Activated naive CD4-positive, alpha-beta T cell treated with anti-CD3 and anti-CD28 coated beads, Interleukin-2, amount 10 ng/mL, durations not matched to agents 7 days and 5 days (primary cell): ENCODE results near the gene PKD2L1.
A peak's percentile ranks its signal among the peaks of the same experiment; 100 is the strongest.
"Not testable (repeated sequence)": the region's sequence is repeated elsewhere in the genome, so short reads cannot be mapped to it uniquely, and the experiment has no call there.

Experiments used
- CTCF ChIA-PET: fragments of 350-600 bp; sonication (Branson Sonifier 250); formaldehyde crosslinking; loops from one replicate; lab custom pipeline; 2021; ENCODE audit warnings: antibody characterized with exemption; lab: Charles Lee
- DNase-seq: peaks from one replicate; pipeline ENCODE4 v3.0.0-alpha.2; 2020
- H3K27ac Mint-ChIP-seq: one replicate; pipeline ENCODE4 v1.8.0; 2021; ENCODE audit warnings: mild to moderate bottlenecking, moderate library complexity, mixed read lengths
- H3K27me3 Mint-ChIP-seq: one replicate; pipeline ENCODE4 v1.8.0; 2021; ENCODE audit warnings: mild to moderate bottlenecking, mixed read lengths
- H3K36me3 Mint-ChIP-seq: one replicate; pipeline ENCODE4 v1.8.0; 2021; ENCODE audit warnings: mixed read lengths
- H3K4me1 Mint-ChIP-seq: one replicate; pipeline ENCODE4 v1.8.0; 2021; ENCODE audit warnings: mixed read lengths
- H3K4me3 Mint-ChIP-seq: one replicate; pipeline ENCODE4 v1.8.0; 2021; ENCODE audit warnings: mild to moderate bottlenecking, moderate library complexity, mixed read lengths
- H3K9me3 Mint-ChIP-seq: one replicate; pipeline ENCODE4 v1.8.0; 2021; ENCODE audit warnings: mixed read lengths

Gene PKD2L1

DNA sequence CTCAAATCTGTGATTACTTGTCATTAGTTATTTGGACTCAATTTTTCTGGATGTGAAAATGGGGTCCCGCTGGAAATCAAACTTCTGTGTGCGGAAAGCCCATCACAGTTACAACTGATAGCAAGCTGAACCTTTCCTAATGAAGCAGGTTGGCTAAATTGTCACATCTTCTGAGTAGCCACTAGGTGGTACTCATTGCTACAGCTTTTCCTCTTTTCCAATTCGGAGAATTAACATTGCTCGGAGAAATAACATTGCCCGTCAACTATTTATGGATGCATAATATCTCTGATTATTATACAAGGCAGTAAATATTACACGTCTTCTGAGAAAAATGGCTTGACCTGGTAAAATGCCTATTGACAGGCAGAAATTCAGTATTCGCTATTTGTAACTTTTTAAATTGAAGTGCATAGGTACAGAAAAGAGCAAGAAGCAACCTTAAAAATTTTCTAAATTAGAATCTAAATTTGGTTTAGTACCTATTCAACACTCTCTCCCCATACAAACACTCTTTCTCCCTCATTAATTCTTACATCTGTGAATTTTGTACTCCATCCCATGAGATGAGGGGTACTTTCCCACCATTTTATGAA lies 26.2 kb downstream of the PKD2L1 start:
- Mint-ChIP-seq H3K9me3 (no peaks in the 10 kb centered on the region), H3K4me3 (no peak overlapping the region), H3K27ac (no peak overlapping the region), H3K36me3 (no peaks in the 10 kb centered on the region), H3K4me1 (no peaks in the 10 kb centered on the region), H3K27me3 (peaks cover 69% of the 10 kb centered on the region)
- DNase-seq = no peak
- CTCF ChIA-PET = interaction anchor here (0.6 to 2.5 kb wide), 10 partner anchors 8 to 262 kb away, joined by 3 to 16 read pairs (median 4); no protein-coding TSS in a partner anchor

- H3K4me3 Mint-ChIP-seq, H3K9me3 Mint-ChIP-seq, H3K36me3 Mint-ChIP-seq, DNase-seq, CTCF ChIA-PET, H3K27ac Mint-ChIP-seq, H3K4me1 Mint-ChIP-seq: not testable (repeated sequence)
- H3K27me3 Mint-ChIP-seq = peaks cover 66% of the 10 kb centered on the region
Measured at GRCh38 chr10:100301123-100301522, 28.9 kb downstream of the PKD2L1 start.

GRCh38 chr10:100297242-100297641 lies 32.8 kb downstream of the PKD2L1 start:
- no peak for DNase-seq
- H3K9me3 Mint-ChIP-seq = no peaks in the 10 kb centered on the region
- H3K27ac Mint-ChIP-seq = no peak overlapping the region
- CTCF ChIA-PET = interaction anchor here (1.5 kb wide), 1 partner anchor 9 kb away, joined by 3 read pairs; no protein-coding TSS in a partner anchor
- peaks cover 71% of the 10 kb centered on the region for H3K27me3 Mint-ChIP-seq
- H3K4me3 Mint-ChIP-seq = no peak overlapping the region
- no peaks in the 10 kb centered on the region for H3K36me3 Mint-ChIP-seq
- H3K4me1 Mint-ChIP-seq = no peaks in the 10 kb centered on the region

DNA sequence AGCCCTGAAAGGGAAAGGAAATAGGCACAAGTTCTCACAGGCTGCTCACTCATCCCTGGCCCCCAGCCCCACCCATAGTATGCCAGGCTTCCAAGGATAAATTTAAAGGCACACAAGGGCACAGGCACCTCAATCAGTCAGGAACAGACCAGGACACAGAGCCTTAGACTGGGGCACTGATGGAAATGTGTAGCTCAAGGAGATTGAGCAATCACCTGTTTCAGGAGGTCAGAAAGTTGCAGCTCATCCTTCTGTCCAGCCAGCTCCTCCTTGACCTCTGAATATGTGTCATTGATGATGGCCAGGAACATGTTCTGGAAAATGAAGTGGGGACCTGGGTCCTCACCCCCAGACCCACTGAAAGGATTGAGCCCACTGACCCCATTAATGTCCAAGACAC lies 37.0 kb downstream of the PKD2L1 start:
- H3K4me3 Mint-ChIP-seq = no peak overlapping the region
- no peak for DNase-seq
- peaks cover 68% of the 10 kb centered on the region for H3K27me3 Mint-ChIP-seq
- H3K9me3 Mint-ChIP-seq = no peaks in the 10 kb centered on the region
- no peaks in the 10 kb centered on the region for H3K4me1 Mint-ChIP-seq
- no peak overlapping the region for H3K27ac Mint-ChIP-seq
- CTCF ChIA-PET = no interaction called here
- H3K36me3 Mint-ChIP-seq = no peaks in the 10 kb centered on the region

DNA sequence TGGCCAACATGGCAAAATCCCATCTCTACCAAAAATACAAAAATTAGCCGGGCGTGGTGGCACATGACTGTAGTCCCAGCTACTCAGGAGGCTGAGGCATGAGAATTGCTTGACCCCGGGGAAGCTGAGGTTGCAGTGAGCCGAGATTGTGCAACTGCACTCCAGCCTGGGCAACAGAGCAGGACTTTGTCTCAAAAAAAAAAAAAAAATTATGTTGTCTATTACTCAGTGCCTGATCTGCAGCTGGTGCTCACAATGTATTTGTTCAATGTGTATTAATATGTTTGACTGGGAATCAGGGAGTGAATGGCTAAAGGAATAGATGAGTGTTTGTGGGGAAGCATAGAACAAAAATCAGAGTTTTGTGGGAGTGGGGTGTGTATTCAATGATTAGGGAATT lies 37.7 kb downstream of the PKD2L1 start:
- peaks cover 63% of the 10 kb centered on the region for H3K27me3 Mint-ChIP-seq
- H3K9me3 Mint-ChIP-seq, H3K27ac Mint-ChIP-seq, H3K4me1 Mint-ChIP-seq, CTCF ChIA-PET, H3K4me3 Mint-ChIP-seq, DNase-seq, H3K36me3 Mint-ChIP-seq: not testable (repeated sequence)

DNA sequence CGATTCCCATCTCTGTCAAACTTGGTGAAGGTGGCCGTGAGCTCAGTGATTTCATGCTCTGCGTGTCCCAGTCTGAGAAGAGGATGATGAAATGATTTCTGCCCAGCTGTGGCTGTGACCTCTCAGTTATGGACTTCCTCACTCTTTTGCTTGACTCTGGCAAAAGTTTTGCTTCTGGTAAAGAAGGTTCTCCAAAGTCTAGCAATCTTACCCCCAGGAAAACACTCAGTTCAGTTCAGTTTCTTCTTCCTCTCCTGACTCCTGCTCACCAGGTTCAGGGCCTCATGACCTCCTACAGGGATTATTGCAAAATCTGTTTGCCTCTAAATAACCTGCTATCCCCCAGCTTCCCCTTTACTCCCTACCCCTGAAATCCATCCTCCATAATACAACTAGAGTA lies 38.7 kb downstream of the PKD2L1 start:
- Mint-ChIP-seq H3K27me3 (peaks cover 53% of the 10 kb centered on the region), H3K4me1 (peaks cover 10% of the 10 kb centered on the region), H3K27ac (no peak overlapping the region), H3K9me3 (no peaks in the 10 kb centered on the region), H3K36me3 (peaks cover 3% of the 10 kb centered on the region), H3K4me3 (no peak overlapping the region)
- no peak for DNase-seq
- CTCF ChIA-PET = interaction anchor here (1.4 kb wide), 1 partner anchor 18 kb away, joined by 5 read pairs; no protein-coding TSS in a partner anchor

- Mint-ChIP-seq H3K27me3 (peaks cover 36% of the 10 kb centered on the region), H3K27ac (no peak overlapping the region), H3K36me3 (peaks cover 16% of the 10 kb centered on the region), H3K4me3 (no peak overlapping the region), H3K4me1 (peaks cover 25% of the 10 kb centered on the region), H3K9me3 (no peaks in the 10 kb centered on the region)
- CTCF ChIA-PET = no interaction called here
- DNase-seq = no peak
Measured at GRCh38 chr10:100289641-100290040, 40.4 kb downstream of the PKD2L1 start.

GRCh38 chr10:100288196-100288595 lies 41.8 kb downstream of the PKD2L1 start:
- Mint-ChIP-seq H3K4me3 (no peak overlapping the region), H3K27me3 (peaks cover 27% of the 10 kb centered on the region), H3K9me3 (no peaks in the 10 kb centered on the region), H3K36me3 (peaks cover 18% of the 10 kb centered on the region), H3K27ac (no peak overlapping the region), H3K4me1 (peaks cover 29% of the 10 kb centered on the region)
- DNase-seq = no peak
- CTCF ChIA-PET = interaction anchor here (1.1 kb wide), 1 partner anchor 9 kb away, joined by 3 read pairs; no protein-coding TSS in a partner anchor

DNA sequence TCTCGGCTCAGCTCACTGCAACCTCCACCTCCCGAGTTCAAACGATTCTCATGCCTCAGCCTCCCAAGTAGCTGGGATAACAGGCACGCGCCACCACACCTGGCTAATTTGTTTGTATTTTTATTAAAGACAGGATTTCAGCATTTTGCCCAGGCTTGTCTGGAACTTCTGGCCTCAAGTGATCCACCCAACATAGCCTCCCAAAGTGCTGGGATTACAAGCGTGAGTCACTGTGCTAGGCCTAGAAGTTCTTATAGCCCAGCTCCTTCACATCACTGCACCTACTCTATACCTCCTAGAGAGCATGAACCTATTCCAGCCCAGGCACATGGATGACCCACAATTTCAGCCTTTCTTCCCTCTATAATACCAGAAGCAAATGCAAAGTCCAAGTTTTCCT lies 42.3 kb downstream of the PKD2L1 start:
- Mint-ChIP-seq H3K27me3 (peaks cover 22% of the 10 kb centered on the region), H3K9me3 (no peaks in the 10 kb centered on the region), H3K4me3 (no peak overlapping the region), H3K4me1 (peaks cover 29% of the 10 kb centered on the region), H3K27ac (peak overlapping the region; percentile 4), H3K36me3 (peaks cover 18% of the 10 kb centered on the region)
- DNase-seq = no peak
- CTCF ChIA-PET = interaction anchor here (1.1 kb wide), 1 partner anchor 9 kb away, joined by 3 read pairs; no protein-coding TSS in a partner anchor

DNA sequence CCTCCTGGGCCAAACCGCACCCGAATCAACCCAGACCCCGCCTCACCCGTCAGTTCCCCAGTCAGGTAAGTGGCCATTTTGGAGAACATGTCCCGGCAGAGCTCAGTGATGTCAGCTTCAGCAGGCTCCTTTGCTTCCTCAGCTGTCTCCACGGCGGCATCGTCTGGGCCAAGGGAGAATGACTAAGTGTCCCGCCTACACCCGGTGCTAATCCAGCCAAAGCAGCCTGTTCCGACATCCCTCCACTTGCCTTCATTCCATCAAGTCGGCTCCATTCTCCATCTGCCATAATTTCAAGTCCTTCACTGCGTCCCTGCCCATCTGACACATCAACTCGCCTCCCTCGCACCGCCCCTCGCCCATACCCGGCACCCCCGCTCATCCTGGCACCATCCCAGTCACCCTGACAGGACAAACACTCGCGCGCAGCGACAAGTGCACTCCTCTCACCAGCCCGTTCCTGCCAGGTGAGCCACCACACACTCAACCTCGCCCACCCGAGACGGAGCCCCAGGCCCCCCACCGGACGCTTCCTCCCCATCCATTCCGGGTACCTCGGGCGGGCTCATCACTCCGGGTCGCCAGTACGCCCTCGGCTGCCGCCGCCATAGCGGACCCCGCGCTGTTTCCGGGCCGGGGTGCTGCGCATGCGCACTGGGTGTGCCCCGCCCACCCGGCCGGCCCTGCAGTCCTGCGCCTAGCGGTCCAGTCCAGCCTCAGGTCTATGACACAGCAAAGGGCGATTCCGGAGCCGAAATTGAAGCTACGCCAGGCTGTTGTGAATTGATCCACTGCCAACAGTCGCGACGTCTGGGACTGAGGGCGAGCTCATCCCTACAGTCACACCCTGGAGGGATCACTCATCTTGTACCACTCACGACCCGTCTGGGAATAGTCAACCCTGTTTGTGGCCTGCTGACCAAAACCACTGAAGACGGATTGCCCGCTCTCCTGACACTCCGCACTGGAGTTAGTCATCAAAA lies 43.7 kb downstream of the PKD2L1 start, which contains the start of gene BLOC1S2:
BLOC1S2 (minus strand) TSS at position 630 of the 983 bp plus-strand sequence; CDS start at position 609, 21 bp downstream.
- CTCF ChIA-PET = no interaction called here
- no peaks in the 10 kb centered on the region for H3K9me3 Mint-ChIP-seq
- DNase-seq = peak; percentile 87
- peak within 1 kb of the TSS; percentile 96 for H3K27ac Mint-ChIP-seq
- H3K4me3 Mint-ChIP-seq = peak within 1 kb of the TSS; percentile 98
- peaks cover 18% of the 10 kb centered on the region for H3K36me3 Mint-ChIP-seq
- peaks cover 29% of the 10 kb centered on the region for H3K4me1 Mint-ChIP-seq
- peaks cover 15% of the 10 kb centered on the region for H3K27me3 Mint-ChIP-seq

DNA sequence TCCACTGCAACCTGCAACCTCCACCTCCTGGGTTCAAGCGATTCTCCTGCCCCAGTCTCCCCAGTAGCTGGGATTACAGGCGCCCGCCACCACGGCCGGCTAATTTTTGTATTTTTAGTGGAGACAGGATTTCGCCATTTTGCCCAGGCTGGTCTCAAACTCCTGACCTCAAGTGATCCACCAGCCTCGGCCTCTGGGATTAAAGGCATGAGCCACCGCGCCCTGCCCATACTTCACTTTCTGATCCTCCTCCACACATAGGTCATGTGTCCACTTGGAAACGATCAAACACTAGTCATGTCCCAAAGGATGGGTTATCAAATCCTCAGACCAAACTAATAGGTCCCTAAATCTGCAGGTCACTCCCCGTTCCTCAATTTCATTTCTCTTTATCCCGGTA lies 44.7 kb downstream of the PKD2L1 start:
- peak overlapping the region; percentile 96 for H3K27ac Mint-ChIP-seq
- H3K27me3 Mint-ChIP-seq, H3K9me3 Mint-ChIP-seq, CTCF ChIA-PET, DNase-seq: not testable (repeated sequence)
- peak overlapping the region; percentile 98 for H3K4me3 Mint-ChIP-seq
- H3K36me3 Mint-ChIP-seq = peaks cover 24% of the 10 kb centered on the region
- peaks cover 31% of the 10 kb centered on the region for H3K4me1 Mint-ChIP-seq

DNA sequence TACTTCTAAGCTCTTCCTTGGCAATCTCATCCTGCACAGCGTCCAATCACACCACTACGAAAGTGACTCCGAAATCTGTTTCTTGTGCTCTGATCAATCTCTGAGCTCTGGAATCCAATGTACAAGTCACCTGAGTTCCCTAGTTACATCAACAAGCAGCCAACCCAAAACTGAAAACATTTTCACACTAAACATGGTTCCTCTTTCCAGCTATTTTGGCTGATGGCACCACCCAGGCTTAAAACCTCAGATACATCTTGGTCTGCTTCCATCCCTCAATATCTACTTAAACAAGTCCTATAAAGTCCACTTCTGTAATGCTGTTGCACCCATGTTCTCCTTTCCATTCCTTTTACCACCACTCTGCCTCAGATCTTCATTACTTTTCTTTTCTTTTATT lies 47.1 kb downstream of the PKD2L1 start:
- Mint-ChIP-seq H3K36me3 (peaks cover 35% of the 10 kb centered on the region), H3K4me1 (peaks cover 31% of the 10 kb centered on the region), H3K4me3 (no peak overlapping the region), H3K27ac (no peak overlapping the region), H3K27me3 (no peaks in the 10 kb centered on the region), H3K9me3 (no peaks in the 10 kb centered on the region)
- DNase-seq = no peak
- CTCF ChIA-PET = interaction anchor here (0.5 to 1.2 kb wide), 2 partner anchors 14 to 56 kb away, joined by 3 read pairs; no protein-coding TSS in a partner anchor

GRCh38 chr10:100276971-100277370 lies 53.1 kb downstream of the PKD2L1 start:
- H3K9me3 Mint-ChIP-seq, DNase-seq, H3K4me1 Mint-ChIP-seq, H3K4me3 Mint-ChIP-seq, CTCF ChIA-PET, H3K27ac Mint-ChIP-seq, H3K27me3 Mint-ChIP-seq: not testable (repeated sequence)
- peaks cover 42% of the 10 kb centered on the region for H3K36me3 Mint-ChIP-seq
